SH-SY5Y (cell line): Measurements from ENCODE around the gene NAGK.

Experiments used
- GATA2 ChIP-seq: IDR thresholded peaks from 2 replicates; pipeline ENCODE4 v1.6.1; 2011; ENCODE audit warnings: mild to moderate bottlenecking, low read depth, low read length
- GATA3 ChIP-seq: IDR thresholded peaks from 2 replicates; pipeline ENCODE4 v1.6.1; 2011; ENCODE audit warnings: low read depth, mild to moderate bottlenecking, low read length, moderate library complexity

DNA sequence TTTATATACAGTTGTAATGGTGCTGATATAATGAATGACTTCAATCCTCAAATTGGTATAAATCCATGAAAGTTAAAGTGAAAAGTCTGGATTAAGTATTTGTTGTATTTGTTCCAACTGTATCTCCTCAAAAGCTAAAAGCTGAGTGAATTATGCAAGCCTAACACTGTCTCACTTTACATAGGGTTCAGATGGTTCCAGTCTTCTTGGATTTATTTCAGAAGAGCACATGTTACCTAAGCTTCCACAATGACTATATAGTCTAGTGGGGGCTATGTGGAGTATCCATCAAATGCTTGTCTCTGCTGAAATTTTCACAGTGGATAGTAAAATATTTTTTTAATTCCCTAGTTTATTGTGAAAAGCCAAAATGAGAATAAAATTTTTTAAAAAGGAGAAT is 48.6 kb downstream of the NAGK start:
- TF ChIP-seq GATA2 (no peak), GATA3 (no peak)
